Loucy (cell line): ENCODE data around the gene LRRC71.
A peak's percentile ranks its signal among the peaks of the same experiment; 100 is the strongest.

Experiments used
- H2AFZ ChIP-seq: fragments of 200-600 bp; sonication (generic); 2 replicates; pipeline ENCODE4 v1.6.0; 2016; ENCODE audit warnings: antibody characterized with exemption, mild to moderate bottlenecking, low read length, moderate library complexity
- H3F3A ChIP-seq: fragments of 200-600 bp; 2 replicates; pipeline ENCODE4 v1.6.0; 2016; ENCODE audit warnings: antibody characterized with exemption, low read depth, mild to moderate bottlenecking
- H3K27me3 ChIP-seq: fragments of 200-600 bp; sonication (generic); 2 replicates; pipeline ENCODE4 v1.6.1; 2014; ENCODE audit warnings: low read length, mild to moderate bottlenecking; ENCODE audit not compliant: insufficient read depth, poor library complexity, severe bottlenecking
- H3K36me3 ChIP-seq: fragments of 200-600 bp; sonication (generic); 2 replicates; pipeline ENCODE4 v1.6.1; 2016; ENCODE audit warnings: low read length; ENCODE audit not compliant: insufficient read depth
- H3K4me1 ChIP-seq: fragments of 200-600 bp; sonication (generic); 2 replicates; pipeline ENCODE4 v1.5.1; 2014; ENCODE audit warnings: low read length, mild to moderate bottlenecking; ENCODE audit not compliant: insufficient read depth, poor library complexity, severe bottlenecking
- H3K4me2 ChIP-seq: fragments of 200-600 bp; sonication (generic); 2 replicates; pipeline ENCODE4 v1.6.0; 2014; ENCODE audit warnings: antibody characterized with exemption, low read length, low read depth, mild to moderate bottlenecking; ENCODE audit not compliant: poor library complexity, severe bottlenecking
- H3K4me3 ChIP-seq: fragments of 200-600 bp; sonication (generic); 2 replicates; pipeline ENCODE4 v1.5.1; 2014; ENCODE audit warnings: low read length, mild to moderate bottlenecking, mixed read lengths; ENCODE audit not compliant: poor library complexity, severe bottlenecking
- H3K79me2 ChIP-seq: fragments of 200-600 bp; sonication (generic); 2 replicates; pipeline ENCODE4 v1.6.1; 2014; ENCODE audit warnings: low read length; ENCODE audit not compliant: insufficient read depth
- H3K9ac ChIP-seq: fragments of 200-600 bp; sonication (generic); 2 replicates; pipeline ENCODE4 v1.6.0; 2014; ENCODE audit warnings: mild to moderate bottlenecking, low read depth, low read length, moderate library complexity; ENCODE audit not compliant: poor library complexity, severe bottlenecking
- H3K9me2 ChIP-seq: fragments of 200-600 bp; sonication (generic); replicated peaks from 2 replicates; pipeline ENCODE4 v1.6.1; 2016; ENCODE audit warnings: low read depth, low read length, mixed read lengths
- H3K9me3 ChIP-seq: fragments of 200-600 bp; sonication (generic); 2 replicates; pipeline ENCODE4 v1.6.1; 2014; ENCODE audit warnings: mild to moderate bottlenecking, antibody characterized with exemption, low read length, low read depth; ENCODE audit not compliant: insufficient read depth
- H4K20me1 ChIP-seq: fragments of 200-600 bp; sonication (generic); 2 replicates; pipeline ENCODE4 v1.6.0; 2014; ENCODE audit warnings: antibody characterized with exemption, low read length, mild to moderate bottlenecking; ENCODE audit not compliant: insufficient read depth, poor library complexity, severe bottlenecking
- CTCF ChIP-seq: fragments of 200-600 bp; sonication (generic); conservative IDR thresholded peaks from 2 replicates; pipeline ENCODE4 v1.5.1; 2014; ENCODE audit warnings: mild to moderate bottlenecking, antibody characterized with exemption, low read length
- EZH2phosphoT487 ChIP-seq: fragments of 200-600 bp; IDR thresholded peaks from 2 replicates; pipeline ENCODE4 v1.6.1; 2018; ENCODE audit warnings: antibody characterized with exemption, mild to moderate bottlenecking, moderate library complexity, borderline replicate concordance

Gene LRRC71

DNA sequence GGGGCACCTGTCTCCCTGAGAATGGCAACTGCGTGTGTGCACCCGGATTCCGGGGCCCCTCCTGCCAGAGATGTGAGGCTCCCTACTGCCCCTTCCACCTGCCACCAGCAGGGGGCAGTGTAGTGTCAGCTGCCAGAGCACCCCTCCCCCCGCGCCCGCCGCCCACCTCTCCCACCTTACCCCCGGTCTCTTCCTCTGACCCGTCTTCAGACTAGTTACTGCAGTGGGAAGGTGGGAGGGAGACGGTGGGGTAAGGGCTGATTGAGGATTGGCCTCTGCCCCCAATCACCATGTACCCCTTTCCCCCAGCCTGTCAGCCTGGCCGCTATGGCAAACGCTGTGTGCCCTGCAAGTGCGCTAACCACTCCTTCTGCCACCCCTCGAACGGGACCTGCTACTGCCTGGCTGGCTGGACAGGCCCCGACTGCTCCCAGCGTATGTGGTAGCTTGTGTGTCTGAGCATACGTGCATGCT, 10.1 kb upstream of the LRRC71 start:
- Histone ChIP-seq H3K9ac (no peak overlapping the region), H3K4me3 (no peak overlapping the region), H3F3A (no peaks in the 10 kb centered on the region), H3K79me2 (no peaks in the 10 kb centered on the region), H2AFZ (no peak overlapping the region), H4K20me1 (no peaks in the 10 kb centered on the region), H3K9me2 (no peaks in the 10 kb centered on the region), H3K27me3 (no peaks in the 10 kb centered on the region), H3K9me3 (no peaks in the 10 kb centered on the region), H3K36me3 (no peaks in the 10 kb centered on the region), H3K4me2 (no peak overlapping the region), H3K4me1 (peaks cover 9% of the 10 kb centered on the region)
- TF ChIP-seq EZH2phosphoT487 (no peak), CTCF (peak; percentile 89)

GRCh38 chr1:156911577-156912298, 8.7 kb upstream of the LRRC71 start:
- Histone ChIP-seq H3K9me3 (no peaks in the 10 kb centered on the region), H3K9me2 (no peaks in the 10 kb centered on the region), H3K4me2 (no peak overlapping the region), H3K4me1 (peaks cover 9% of the 10 kb centered on the region), H3K4me3 (no peak overlapping the region), H2AFZ (no peak overlapping the region), H3K27me3 (no peaks in the 10 kb centered on the region), H3F3A (no peaks in the 10 kb centered on the region), H3K9ac (no peak overlapping the region), H3K79me2 (no peaks in the 10 kb centered on the region), H4K20me1 (no peaks in the 10 kb centered on the region), H3K36me3 (no peaks in the 10 kb centered on the region)
- TF ChIP-seq CTCF, result no peak
- TF ChIP-seq EZH2phosphoT487, result no peak

DNA sequence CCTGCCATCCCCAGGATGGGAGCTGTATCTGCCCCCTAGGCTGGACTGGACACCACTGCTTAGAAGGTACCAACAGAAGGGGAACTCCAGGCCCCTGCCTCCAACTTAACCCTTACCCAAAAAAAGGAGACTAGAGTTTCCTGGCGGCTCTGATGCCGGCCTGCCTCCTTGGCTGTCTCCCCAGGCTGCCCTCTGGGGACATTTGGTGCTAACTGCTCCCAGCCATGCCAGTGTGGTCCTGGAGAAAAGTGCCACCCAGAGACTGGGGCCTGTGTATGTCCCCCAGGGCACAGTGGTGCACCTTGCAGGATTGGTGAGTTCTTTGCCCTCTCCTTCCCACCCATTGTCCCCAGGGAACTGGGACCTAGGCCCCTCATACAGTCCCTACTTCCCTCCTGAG, 8.1 kb upstream of the LRRC71 start:
- Histone ChIP-seq H4K20me1 (no peaks in the 10 kb centered on the region), H3K79me2 (no peaks in the 10 kb centered on the region), H3K9me2 (no peaks in the 10 kb centered on the region), H3K4me1 (peaks cover 4% of the 10 kb centered on the region), H3K4me3 (no peak overlapping the region), H3F3A (no peaks in the 10 kb centered on the region), H2AFZ (no peak overlapping the region), H3K4me2 (no peak overlapping the region), H3K9ac (no peak overlapping the region), H3K27me3 (no peaks in the 10 kb centered on the region), H3K9me3 (no peaks in the 10 kb centered on the region), H3K36me3 (no peaks in the 10 kb centered on the region)
- TF ChIP-seq CTCF (no peak), EZH2phosphoT487 (no peak)
